ENCODE measurements around the gene PTPN4.

- TF ChIP-seq CTCF (IDR thresholded peaks at IDR 0.05; ENCODE audit: poor library complexity, severe bottlenecking) (no peak), EP300 (conservative IDR thresholded peaks at IDR 0.05; ENCODE audit: poor library complexity, severe bottlenecking) (no peak)
Measured at GRCh38 chr2:120007851-120008250, 248.1 kb downstream of the PTPN4 start.

All from neural cell (in vitro differentiated cells).